HT1080 (cell line): Measurements from ENCODE around the gene TNFSF9. TPM values are rescaled to one million over a fixed set of nuclear protein-coding genes. Genes with fewer than 3 reads are reported as not detected.
"Not testable (repeated sequence)": the region's sequence is repeated elsewhere in the genome, so short reads cannot be mapped to it uniquely, and the experiment has no call there.

Source experiments
- DNase-seq: peaks from one replicate; pipeline ENCODE4 v3.0.0-alpha.2; 2015; ENCODE audit warnings: low read depth
- small RNA-seq: library from RNA; depleted of rRNA; stranded (forward); fragments of <200 nt; gene quantifications from one replicate; pipeline ENCODE3, GENCODE V24; 2014
- total RNA-seq: library from RNA; depleted of rRNA; stranded (reverse); fragments of >200 nt; shearing (Covaris generic); gene quantifications from 2 replicates; pipeline ENCODE4 v1.2.3, GENCODE V29; 2014; rRNA removed

Gene TNFSF9
- total RNA-seq, 1 experiment from 2014 or later: 45.9 TPM

- no peak for DNase-seq
Observed at GRCh38 chr19:6571167-6571566, 40.3 kb downstream of the TNFSF9 start.

DNA sequence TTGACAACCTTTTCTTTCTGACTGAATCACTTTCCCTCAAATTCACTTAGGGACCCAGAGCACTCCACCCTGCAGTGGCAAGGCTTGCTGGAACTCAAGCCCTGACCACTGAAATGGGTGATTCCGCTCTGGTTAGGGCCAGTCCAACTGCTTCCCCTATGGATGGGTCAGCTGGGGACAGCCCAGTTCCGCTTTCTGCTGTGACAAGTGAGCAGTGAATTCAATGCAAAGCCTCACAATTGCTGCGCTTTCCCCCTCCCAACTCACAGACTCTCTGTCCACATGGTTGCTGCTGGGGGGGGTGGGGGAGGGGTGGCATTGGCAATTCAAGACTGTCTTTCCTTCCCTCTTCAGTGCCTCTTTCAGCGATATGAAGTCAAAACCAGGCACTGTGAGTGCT is 41.4 kb downstream of the TNFSF9 start:
- no peak for DNase-seq

- DNase-seq: no peak
Observed at GRCh38 chr19:6573350-6573749, 42.5 kb downstream of the TNFSF9 start.

DNA sequence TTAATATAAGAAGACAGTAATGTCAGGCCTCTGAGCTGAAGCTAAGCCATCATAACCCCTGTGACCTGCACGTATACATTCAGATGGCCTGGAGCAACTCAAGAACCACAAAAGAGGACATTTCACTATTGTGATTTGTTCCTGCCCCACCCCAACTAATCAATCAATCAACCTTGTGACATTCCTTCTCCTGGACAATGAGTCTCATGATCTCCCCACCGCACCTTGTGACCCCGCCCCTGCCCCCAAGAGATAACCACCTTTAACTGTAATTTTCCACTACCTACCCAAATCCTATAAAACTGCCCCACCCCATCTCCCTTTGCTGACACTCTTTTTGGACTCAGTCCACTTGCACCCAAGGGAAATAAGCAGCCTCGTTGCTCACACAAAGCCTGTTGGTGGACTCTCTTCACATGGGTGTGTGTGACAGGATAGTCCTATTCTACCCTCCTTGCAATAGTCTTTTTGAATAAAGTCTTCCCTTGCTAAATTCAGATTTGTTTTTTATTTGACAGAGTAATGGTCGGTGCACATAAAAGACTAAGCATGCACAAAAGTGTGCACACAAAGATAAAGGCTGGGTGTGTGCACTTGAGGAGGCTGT is 46.1 kb downstream of the TNFSF9 start:
- no peak for DNase-seq

DNA sequence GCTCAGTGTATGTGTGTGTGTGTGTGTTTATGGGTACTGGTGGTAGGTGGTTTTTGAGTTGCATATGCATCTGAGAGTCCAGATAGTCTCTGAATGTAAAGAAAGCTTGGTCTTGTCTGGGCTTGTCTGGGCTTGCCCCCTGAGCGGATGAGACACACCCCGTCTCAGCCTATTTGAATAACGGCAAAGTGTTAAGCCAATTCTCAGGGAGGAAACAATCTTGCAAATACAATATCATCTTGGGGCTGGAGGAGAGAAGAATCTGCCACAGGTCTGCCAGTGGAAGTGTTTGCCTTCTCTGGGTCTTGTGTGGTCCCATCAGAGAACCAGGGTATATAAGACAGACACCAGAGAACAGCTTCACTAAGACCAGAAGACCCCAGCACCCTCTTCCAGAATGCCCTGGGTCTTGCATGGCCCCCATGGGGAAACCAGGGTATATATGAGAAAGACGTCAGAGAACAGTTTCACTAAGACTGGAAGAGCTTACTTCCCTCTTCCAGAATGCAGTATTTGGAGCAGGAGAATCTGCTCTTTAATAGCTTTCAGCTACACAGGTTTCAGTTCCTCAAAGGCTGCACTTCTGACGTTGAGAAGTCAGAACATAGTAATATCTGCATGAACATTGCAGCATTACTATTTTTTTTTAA is 46.8 kb downstream of the TNFSF9 start:
- DNase-seq: peak; percentile 83

- DNase-seq: no peak
Observed at GRCh38 chr19:6579450-6580178, 48.8 kb downstream of the TNFSF9 start.

DNA sequence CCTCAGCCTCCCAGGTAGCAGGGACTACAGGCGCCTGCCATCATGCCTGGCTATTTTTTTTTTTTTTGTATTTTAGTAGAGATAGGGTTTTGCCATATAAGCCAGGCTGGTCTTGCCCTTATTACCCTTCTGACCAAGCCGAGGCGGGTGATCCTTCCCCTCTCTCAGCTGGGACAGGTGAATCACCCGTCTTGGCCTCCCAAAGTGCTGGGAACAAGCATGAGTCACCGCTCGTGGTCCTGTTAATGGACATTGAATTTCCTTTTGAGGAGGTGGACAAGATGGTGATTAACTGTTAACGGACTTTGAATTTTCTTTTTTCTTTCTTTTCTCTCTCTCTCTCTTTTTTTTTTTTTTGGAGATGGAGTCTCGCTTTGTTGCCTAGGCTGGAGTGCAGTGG is 49.5 kb downstream of the TNFSF9 start:
- DNase-seq: peak; percentile 94

GRCh38 chr19:6582515-6583484 is 52.0 kb downstream of the TNFSF9 start:
- DNase-seq: not testable (repeated sequence)

Small RNAs within 50 kb of the gene (small RNA-seq; reads per million reads assigned to genes)
- gene AC010503.2 (not detected), gene RF00019 (not detected)

Other genes starting within 250 kb of the TNFSF9 start
- gene ACER1, start 197.4 kb upstream of the TNFSF9 start, total RNA-seq: not detected in 2 replicates
- gene CLPP, start 169.5 kb upstream of the TNFSF9 start, total RNA-seq: 141 and 155 TPM in 2 replicates
- 15.0 and 20.3 TPM in 2 replicates for gene ALKBH7, start 158.2 kb upstream of the TNFSF9 start, total RNA-seq
- 1.5 and 2.0 TPM in 2 replicates for gene PSPN, start 155.1 kb upstream of the TNFSF9 start, total RNA-seq
- 68.4 and 73.1 TPM in 2 replicates for gene GTF2F1, start 137.9 kb upstream of the TNFSF9 start, total RNA-seq
- 207 and 270 TPM in 2 replicates for gene KHSRP, start 106.2 kb upstream of the TNFSF9 start, total RNA-seq
- gene SLC25A41, start 97.3 kb upstream of the TNFSF9 start, total RNA-seq: 0.18 TPM in 1 of 2 replicates, not detected in the other
- 34.8 and 39.5 TPM in 2 replicates for gene SLC25A23, start 71.2 kb upstream of the TNFSF9 start, total RNA-seq
- gene CRB3, start 66.8 kb upstream of the TNFSF9 start, total RNA-seq: not detected in 2 replicates
- gene DENND1C, start 49.2 kb upstream of the TNFSF9 start, total RNA-seq: 0.06 TPM in 1 of 2 replicates, not detected in the other
- gene TUBB4A, start 28.7 kb upstream of the TNFSF9 start, total RNA-seq: 0.60 and 1.9 TPM in 2 replicates
- gene CD70, start 60.1 kb downstream of the TNFSF9 start, total RNA-seq: 136 and 156 TPM in 2 replicates
- gene TNFSF14, start 139.1 kb downstream of the TNFSF9 start, total RNA-seq: not detected in 2 replicates
- 0.07 and 0.14 TPM in 2 replicates for gene C3, start 189.6 kb downstream of the TNFSF9 start, total RNA-seq
- gene GPR108, start 206.6 kb downstream of the TNFSF9 start, total RNA-seq: 23.5 and 25.5 TPM in 2 replicates
- gene TRIP10, start 208.7 kb downstream of the TNFSF9 start, total RNA-seq: 34.1 and 38.7 TPM in 2 replicates
- gene SH2D3A, start 236.4 kb downstream of the TNFSF9 start, total RNA-seq: 0.18 and 0.43 TPM in 2 replicates
- gene VAV1, start 241.7 kb downstream of the TNFSF9 start, total RNA-seq: not detected in 2 replicates